ENCODE results near the gene TENM4. TPM values are rescaled to one million over a fixed set of nuclear protein-coding genes. Genes with fewer than 3 reads are reported as not detected.

Gene TENM4
- total RNA-seq, 4 donors from 2014 or later, result 0.02 to 0.82 (median 0.23) TPM

DNA sequence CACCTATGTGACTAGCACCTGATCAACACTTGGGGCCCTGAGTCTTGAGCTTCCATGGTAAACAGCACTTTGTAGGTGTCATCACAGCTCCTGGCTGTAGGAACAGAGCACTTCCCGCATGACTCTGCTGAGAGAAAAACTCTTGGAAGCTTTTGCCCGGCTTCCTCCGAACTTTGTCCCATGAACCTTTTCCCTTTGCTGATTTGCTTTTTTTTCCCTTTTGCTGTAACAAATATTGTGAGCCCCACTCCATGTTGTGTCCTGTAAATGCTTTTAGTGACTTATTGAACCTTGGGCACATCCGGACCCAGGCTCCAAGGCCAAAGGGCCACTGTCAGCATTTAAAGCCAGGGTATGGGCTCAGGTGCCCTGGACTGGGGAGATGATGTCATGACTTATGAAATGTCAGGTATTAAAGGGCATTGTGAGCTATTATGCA lies 391.1 kb downstream of the TENM4 start:
- Histone ChIP-seq H3K27ac (no peak overlapping the region), H3K9me3 (no peaks in the 10 kb centered on the region), H3K4me1 (no peaks in the 10 kb centered on the region), H3K4me3 (no peak overlapping the region), H3K36me3 (no peaks in the 10 kb centered on the region), H3K27me3 (no peaks in the 10 kb centered on the region)
- TF ChIP-seq, protein P1, sequence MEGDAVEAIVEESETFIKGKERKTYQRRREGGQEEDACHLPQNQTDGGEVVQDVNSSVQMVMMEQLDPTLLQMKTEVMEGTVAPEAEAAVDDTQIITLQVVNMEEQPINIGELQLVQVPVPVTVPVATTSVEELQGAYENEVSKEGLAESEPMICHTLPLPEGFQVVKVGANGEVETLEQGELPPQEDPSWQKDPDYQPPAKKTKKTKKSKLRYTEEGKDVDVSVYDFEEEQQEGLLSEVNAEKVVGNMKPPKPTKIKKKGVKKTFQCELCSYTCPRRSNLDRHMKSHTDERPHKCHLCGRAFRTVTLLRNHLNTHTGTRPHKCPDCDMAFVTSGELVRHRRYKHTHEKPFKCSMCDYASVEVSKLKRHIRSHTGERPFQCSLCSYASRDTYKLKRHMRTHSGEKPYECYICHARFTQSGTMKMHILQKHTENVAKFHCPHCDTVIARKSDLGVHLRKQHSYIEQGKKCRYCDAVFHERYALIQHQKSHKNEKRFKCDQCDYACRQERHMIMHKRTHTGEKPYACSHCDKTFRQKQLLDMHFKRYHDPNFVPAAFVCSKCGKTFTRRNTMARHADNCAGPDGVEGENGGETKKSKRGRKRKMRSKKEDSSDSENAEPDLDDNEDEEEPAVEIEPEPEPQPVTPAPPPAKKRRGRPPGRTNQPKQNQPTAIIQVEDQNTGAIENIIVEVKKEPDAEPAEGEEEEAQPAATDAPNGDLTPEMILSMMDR (IDR thresholded peaks at IDR 0.05 in 4 of 5, conservative IDR thresholded peaks at IDR 0.05 in 1 of 5), result no peak
- TF ChIP-seq POLR2A (IDR thresholded peaks at IDR 0.05), result no peak
- intact Hi-C loops (cut with DNase I; ENCODE audit: low total_unique reads) (no loop called here), in situ Hi-C loops (cut with MboI; ENCODE audit: low sequenced_read_pairs in 4 of 4) (loop anchor here in 1 of 4 donors (25.0 kb wide), 1 partner anchor 387 kb away; no protein-coding TSS in a partner anchor)
- no peak for ATAC-seq
- DNase-seq, result no peak

DNA sequence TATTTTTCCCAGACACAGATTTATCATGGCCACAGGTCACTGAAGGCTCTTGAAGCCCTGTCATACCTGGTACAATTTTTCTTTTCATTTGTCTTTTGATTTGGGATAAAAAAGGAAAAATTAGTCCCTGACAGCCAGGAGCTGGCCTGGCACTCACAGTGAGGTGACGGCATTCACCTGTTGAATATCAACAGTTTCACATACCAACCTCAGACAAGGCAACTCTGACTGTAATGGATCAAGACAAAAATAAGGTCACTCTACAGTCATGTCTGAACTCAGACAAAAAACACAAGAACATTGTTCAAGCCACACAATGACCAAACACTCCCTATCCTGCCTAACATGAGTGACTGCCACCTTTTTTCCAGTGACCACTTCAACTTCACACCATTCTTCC lies 392.9 kb downstream of the TENM4 start:
- H3K9me3 ChIP-seq, result no peaks in the 10 kb centered on the region
- no peak for ATAC-seq
- no peaks in the 10 kb centered on the region for H3K27me3 ChIP-seq
- no peak for TF ChIP-seq POLR2A (IDR thresholded peaks at IDR 0.05)
- TF ChIP-seq, protein P1 (IDR thresholded peaks at IDR 0.05 in 4 of 5, conservative IDR thresholded peaks at IDR 0.05 in 1 of 5), result no peak
- in situ Hi-C loops (cut with MboI; ENCODE audit: low sequenced_read_pairs in 4 of 4), result no loop called here
- no peak for DNase-seq
- no peak overlapping the region for H3K27ac ChIP-seq
- no peaks in the 10 kb centered on the region for H3K36me3 ChIP-seq
- intact Hi-C loops (cut with DNase I; ENCODE audit: low total_unique reads), result no loop called here
- H3K4me1 ChIP-seq, result no peaks in the 10 kb centered on the region
- H3K4me3 ChIP-seq, result no peak overlapping the region

DNA sequence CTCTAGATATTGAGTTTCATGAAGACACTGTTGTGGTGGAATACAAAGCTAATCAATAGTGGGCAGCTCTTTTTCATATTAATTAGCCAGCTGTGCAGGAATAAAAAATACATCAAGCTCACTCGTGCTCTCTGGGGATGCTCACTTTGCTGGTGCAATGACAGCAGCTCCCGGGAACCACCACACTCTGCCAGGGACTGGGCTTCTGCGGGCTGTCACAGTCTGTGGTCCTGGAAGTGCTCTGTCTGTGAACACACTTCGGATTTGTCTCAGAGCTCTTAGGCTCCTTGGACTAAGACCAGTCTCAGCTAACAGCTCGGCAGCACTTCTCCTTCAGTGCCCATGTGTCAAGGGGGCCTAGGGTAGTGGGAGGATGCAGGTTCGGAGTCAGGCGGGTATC lies 393.5 kb downstream of the TENM4 start:
- DNase-seq (no peak), ATAC-seq (no peak)
- intact Hi-C loops (cut with DNase I; ENCODE audit: low total_unique reads), result no loop called here
- Histone ChIP-seq H3K9me3 (no peaks in the 10 kb centered on the region), H3K4me3 (no peak overlapping the region), H3K27me3 (no peaks in the 10 kb centered on the region), H3K27ac (no peak overlapping the region), H3K36me3 (no peaks in the 10 kb centered on the region), H3K4me1 (no peaks in the 10 kb centered on the region)
- in situ Hi-C loops (cut with MboI; ENCODE audit: low sequenced_read_pairs in 4 of 4), result no loop called here
- TF ChIP-seq, protein P1 (IDR thresholded peaks at IDR 0.05 in 4 of 5, conservative IDR thresholded peaks at IDR 0.05 in 1 of 5), result no peak
- no peak for TF ChIP-seq POLR2A (IDR thresholded peaks at IDR 0.05)

DNA sequence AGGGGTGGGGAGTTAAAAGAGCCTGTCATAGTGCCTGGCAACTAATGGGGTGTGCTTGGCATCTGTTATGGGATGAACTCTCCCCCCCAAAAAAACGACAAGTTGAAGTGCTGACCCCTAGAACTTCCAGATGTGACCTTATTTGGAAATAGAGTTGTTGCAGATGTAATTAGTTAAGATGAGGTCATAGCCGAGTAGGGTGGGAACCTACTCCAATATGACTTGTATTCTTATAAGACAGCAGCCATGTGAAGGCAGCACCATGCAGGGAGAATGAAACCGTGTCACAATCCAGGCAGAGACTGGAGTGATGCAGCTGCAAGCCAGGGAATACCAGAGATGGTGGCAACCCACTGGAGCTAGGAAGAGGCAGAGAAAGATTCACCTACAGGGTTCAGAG lies 394.5 kb downstream of the TENM4 start:
- intact Hi-C loops (cut with DNase I; ENCODE audit: low total_unique reads), result no loop called here
- TF ChIP-seq, protein P1 (IDR thresholded peaks at IDR 0.05 in 4 of 5, conservative IDR thresholded peaks at IDR 0.05 in 1 of 5), result no peak
- no peak for TF ChIP-seq POLR2A (IDR thresholded peaks at IDR 0.05)
- no peak overlapping the region for H3K4me3 ChIP-seq

DNA sequence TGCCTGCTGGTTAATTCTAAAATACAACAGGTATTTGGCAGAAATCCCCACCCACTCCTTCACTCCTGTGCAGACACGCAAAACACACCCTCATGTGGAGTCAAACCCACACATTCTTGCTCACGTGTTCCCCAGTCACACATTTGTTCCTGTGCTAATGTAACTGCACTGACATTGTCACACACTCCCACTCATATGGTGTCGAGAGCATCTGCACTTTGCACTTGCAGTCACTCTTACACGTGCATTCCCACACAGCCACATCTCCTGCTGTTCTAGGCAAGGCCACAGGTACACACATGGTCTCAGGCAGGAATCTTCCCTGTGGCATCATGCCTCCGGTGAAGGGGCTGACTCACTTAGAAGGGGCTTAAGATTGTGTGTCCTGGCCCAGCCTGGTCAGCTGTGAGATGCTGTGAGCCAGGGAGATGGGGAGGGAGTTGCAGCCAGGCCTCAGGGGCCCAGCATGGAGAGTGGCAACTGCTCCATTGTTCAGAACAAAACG lies 395.0 kb downstream of the TENM4 start:
- intact Hi-C loops (cut with DNase I; ENCODE audit: low total_unique reads) (no loop called here), in situ Hi-C loops (cut with MboI; ENCODE audit: low sequenced_read_pairs in 4 of 4) (no loop called here)
- Histone ChIP-seq H3K9me3 (no peaks in the 10 kb centered on the region), H3K36me3 (no peaks in the 10 kb centered on the region), H3K27ac (no peak overlapping the region), H3K4me1 (no peaks in the 10 kb centered on the region), H3K4me3 (no peak overlapping the region), H3K27me3 (no peaks in the 10 kb centered on the region)
- no peak for TF ChIP-seq POLR2A (IDR thresholded peaks at IDR 0.05)
- TF ChIP-seq, protein P1 (IDR thresholded peaks at IDR 0.05 in 4 of 5, conservative IDR thresholded peaks at IDR 0.05 in 1 of 5), result no peak
- DNase-seq, result no peak
- ATAC-seq, result no peak

More for the DNA sequence above, 394.5 kb downstream of the TENM4 start:
- no peaks in the 10 kb centered on the region for H3K4me1 ChIP-seq
- no peaks in the 10 kb centered on the region for H3K9me3 ChIP-seq
- in situ Hi-C loops (cut with MboI; ENCODE audit: low sequenced_read_pairs in 4 of 4), result no loop called here
- DNase-seq, result no peak
- no peaks in the 10 kb centered on the region for H3K27me3 ChIP-seq
- H3K36me3 ChIP-seq, result no peaks in the 10 kb centered on the region
- ATAC-seq, result no peak
- no peak overlapping the region for H3K27ac ChIP-seq

Data from gastrocnemius medialis (tissue), 4 donors.